PC-3 (cell line): ENCODE results near the gene CSMD2. TPM values are rescaled to one million over a fixed set of nuclear protein-coding genes. Genes with fewer than 3 reads are reported as not detected.

ENCODE experiments used
- ATAC-seq: fragments of 200-7000 bp; cut with Tn5 transposase; 2 replicates; pipeline ENCODE4 v1.9.1; 2020; ENCODE audit warnings: mild to moderate bottlenecking, moderate library complexity
- BruUV-seq: library from RNA; stranded (reverse); fragments of 400-500 nt; replicated peaks from 2 replicates; lab custom pipeline; 2021; lab: Mats Ljungman, UMichigan
- CTCF ChIA-PET: fragments of 300-600 bp; sonication (Branson Sonifier 250); formaldehyde crosslinking; loops from one replicate; lab custom pipeline; 2022; ENCODE audit warnings: antibody characterized with exemption; lab: Charles Lee
- POLR2A ChIA-PET: fragments of 300-600 bp; sonication (Branson Sonifier 250); formaldehyde crosslinking; loops from one replicate; lab custom pipeline; 2022; ENCODE audit warnings: antibody characterized with exemption; ENCODE audit not compliant: unreplicated experiment; lab: Charles Lee
- DNase-seq: peaks from one replicate; pipeline ENCODE4 v3.0.0-alpha.2; 2015
- H2AFZ ChIP-seq: fragments of 300-600 bp; sonication (generic); 2 replicates; pipeline ENCODE4 v1.6.0; 2016; ENCODE audit warnings: antibody characterized with exemption, low read length
- H3F3A ChIP-seq: fragments of 300-600 bp; sonication (generic); one replicate; pipeline ENCODE4 v1.6.0; 2017; ENCODE audit warnings: antibody characterized with exemption, low read length, control low read depth, mild to moderate bottlenecking; ENCODE audit not compliant: unreplicated experiment
- H3K27ac ChIP-seq: fragments of 300-600 bp; sonication (generic); 2 replicates; pipeline ENCODE4 v1.5.1; 2016; ENCODE audit warnings: mild to moderate bottlenecking, low read length
- H3K27me3 ChIP-seq: fragments of 300-600 bp; sonication (generic); 2 replicates; pipeline ENCODE4 v1.6.1; 2016; ENCODE audit warnings: low read length, mixed read lengths
- H3K36me3 ChIP-seq: fragments of 300-600 bp; sonication (generic); 2 replicates; pipeline ENCODE4 v1.6.1; 2016; ENCODE audit warnings: low read depth, mixed run types, low read length, mixed read lengths
- H3K4me1 ChIP-seq: fragments of 300-600 bp; sonication (generic); 2 replicates; pipeline ENCODE4 v1.5.1; 2016; ENCODE audit warnings: low read length; ENCODE audit not compliant: insufficient read depth
- H3K4me2 ChIP-seq: fragments of 300-600 bp; sonication (generic); 2 replicates; pipeline ENCODE4 v1.6.0; 2016; ENCODE audit warnings: low read length
- H3K4me3 ChIP-seq: fragments of 300-600 bp; sonication (generic); 2 replicates; pipeline ENCODE4 v1.5.1; 2016; ENCODE audit warnings: mild to moderate bottlenecking, low read length, mixed read lengths
- H3K79me2 ChIP-seq: fragments of 300-600 bp; sonication (generic); 2 replicates; pipeline ENCODE4 v1.6.1; 2017; ENCODE audit warnings: low read length, mixed read lengths
- H3K9ac ChIP-seq: fragments of 300-600 bp; sonication (generic); 2 replicates; pipeline ENCODE4 v1.6.0; 2016; ENCODE audit warnings: mild to moderate bottlenecking, low read length
- H3K9me2 ChIP-seq: fragments of 300-600 bp; sonication (generic); replicated peaks from 2 replicates; pipeline ENCODE4 v1.6.1; 2016; ENCODE audit warnings: mixed run types, low read length, mixed read lengths
- H3K9me3 ChIP-seq: fragments of 300-600 bp; sonication (generic); 2 replicates; pipeline ENCODE4 v1.6.1; 2016; ENCODE audit warnings: low read length, mixed read lengths
- H4K20me1 ChIP-seq: fragments of 300-600 bp; sonication (generic); 2 replicates; pipeline ENCODE4 v1.6.1; 2016; ENCODE audit warnings: low read length, mixed read lengths
- CTCF ChIP-seq: fragments of 300-600 bp; sonication (generic); conservative IDR thresholded peaks from 2 replicates; pipeline ENCODE4 v1.5.1; 2017; ENCODE audit warnings: antibody characterized with exemption, low read depth, mild to moderate bottlenecking, low read length
- EZH2 ChIP-seq: fragments of 300-600 bp; sonication (generic); IDR thresholded peaks from one replicate; pipeline ENCODE4 v1.6.1; 2017; ENCODE audit warnings: antibody characterized with exemption, mild to moderate bottlenecking, low read length; ENCODE audit not compliant: unreplicated experiment
- EZH2phosphoT487 ChIP-seq: fragments of 300-600 bp; sonication (generic); IDR thresholded peaks from 2 replicates; pipeline ENCODE4 v1.6.1; 2018; ENCODE audit warnings: mild to moderate bottlenecking, antibody characterized with exemption, low read length, borderline replicate concordance
- intact Hi-C: fragments of 100-400 bp; cut with micrococcal nuclease; formaldehyde crosslinking; loops from 2 replicates; pipeline ENCODE4 v1.9.0; 2023
- total RNA-seq: library from RNA; depleted of rRNA; stranded (reverse); fragments of >200 nt; gene quantifications from 2 replicates; pipeline ENCODE4 v1.2.3, GENCODE V29; 2014

The CSMD2 gene
- total RNA-seq, 1 experiment from 2014 or later = not detected

DNA sequence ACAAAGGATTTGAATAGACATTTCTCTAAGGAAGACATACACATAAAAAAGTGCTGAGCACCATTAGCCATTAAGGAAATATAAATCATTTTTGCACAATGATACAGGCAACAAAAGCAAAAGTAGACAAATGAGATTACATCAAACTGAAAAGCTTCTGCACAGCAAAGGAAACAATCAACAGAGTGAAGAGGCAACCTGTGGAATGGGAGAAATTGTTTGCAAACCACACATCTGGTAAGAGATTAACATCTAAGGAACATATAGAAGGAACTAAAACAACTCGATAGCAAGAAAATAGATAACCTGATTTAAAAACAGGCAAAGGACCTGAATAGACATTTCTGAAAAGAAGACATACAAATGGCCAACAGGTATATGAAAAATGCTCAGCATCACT lies 635.1 kb downstream of the CSMD2 start:
- no peak overlapping the region for H3K9ac ChIP-seq
- ATAC-seq (no peak), DNase-seq (no peak)
- ChIA-PET CTCF (no interaction called here), POLR2A (no interaction called here)
- H3K27me3 ChIP-seq = peaks cover 65% of the 10 kb centered on the region
- no peaks in the 10 kb centered on the region for H3K4me1 ChIP-seq
- H3K9me2 ChIP-seq = no peaks in the 10 kb centered on the region
- H3F3A ChIP-seq = no peaks in the 10 kb centered on the region
- no peak overlapping the region for H3K4me2 ChIP-seq
- no peak overlapping the region for H3K4me3 ChIP-seq
- H3K36me3 ChIP-seq = no peaks in the 10 kb centered on the region
- no peaks in the 10 kb centered on the region for H4K20me1 ChIP-seq
- intact Hi-C loops = no loop called here
- no peak overlapping the region for H2AFZ ChIP-seq
- no peaks in the 10 kb centered on the region for H3K79me2 ChIP-seq
- H3K9me3 ChIP-seq = no peaks in the 10 kb centered on the region
- BruUV-seq = no TSS peak
- no peak overlapping the region for H3K27ac ChIP-seq
- no peak for TF ChIP-seq EZH2
- TF ChIP-seq CTCF = no peak
- no peak for TF ChIP-seq EZH2phosphoT487

DNA sequence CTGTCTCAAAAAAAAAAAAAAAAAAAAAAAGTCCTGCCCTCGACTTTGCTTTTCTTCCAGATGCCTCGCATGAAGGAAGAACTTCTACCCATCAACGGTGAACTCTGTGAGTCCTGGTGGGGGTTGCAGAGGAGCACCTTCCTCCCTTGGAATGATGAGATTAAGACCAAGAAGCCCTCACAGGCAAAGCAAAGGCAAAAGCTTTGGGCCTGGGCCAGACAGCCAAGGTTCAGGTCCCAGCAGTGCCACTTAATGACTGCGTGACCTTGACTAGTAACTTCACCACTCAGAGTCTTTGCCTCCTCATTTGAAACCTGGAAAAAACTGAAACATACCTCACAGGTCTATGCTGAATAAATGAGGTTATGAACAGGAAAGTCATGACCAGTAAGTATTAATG lies 637.1 kb downstream of the CSMD2 start:
- Histone ChIP-seq H2AFZ (no peak overlapping the region), H3F3A (no peaks in the 10 kb centered on the region), H3K27ac (no peak overlapping the region), H3K79me2 (no peaks in the 10 kb centered on the region), H3K27me3 (peaks cover 65% of the 10 kb centered on the region), H3K9me3 (no peaks in the 10 kb centered on the region), H3K4me2 (no peak overlapping the region), H3K9me2 (no peaks in the 10 kb centered on the region), H3K4me3 (no peak overlapping the region), H4K20me1 (no peaks in the 10 kb centered on the region), H3K36me3 (no peaks in the 10 kb centered on the region), H3K4me1 (no peaks in the 10 kb centered on the region), H3K9ac (no peak overlapping the region)
- ChIA-PET CTCF (no interaction called here), POLR2A (no interaction called here)
- intact Hi-C loops = no loop called here
- DNase-seq = no peak
- no TSS peak for BruUV-seq
- TF ChIP-seq CTCF (no peak), EZH2 (no peak), EZH2phosphoT487 (no peak)
- ATAC-seq = no peak

- Histone ChIP-seq H3K9me3 (no peaks in the 10 kb centered on the region), H3K79me2 (no peaks in the 10 kb centered on the region), H2AFZ (no peak overlapping the region), H3K4me3 (no peak overlapping the region), H3K4me2 (no peak overlapping the region), H3K9ac (no peak overlapping the region), H3K27me3 (peaks cover 49% of the 10 kb centered on the region), H3K4me1 (no peaks in the 10 kb centered on the region), H3K9me2 (no peaks in the 10 kb centered on the region), H3K36me3 (no peaks in the 10 kb centered on the region), H4K20me1 (no peaks in the 10 kb centered on the region), H3K27ac (no peak overlapping the region), H3F3A (no peaks in the 10 kb centered on the region)
- BruUV-seq = no TSS peak
- TF ChIP-seq EZH2phosphoT487 = no peak
- no peak for TF ChIP-seq CTCF
- TF ChIP-seq EZH2 = no peak
- intact Hi-C loops = no loop called here
- ATAC-seq (no peak), DNase-seq (no peak)
- POLR2A ChIA-PET = no interaction called here
- CTCF ChIA-PET = no interaction called here
Measured at GRCh38 chr1:33524586-33524985, 640.4 kb downstream of the CSMD2 start.
